ENCODE data around the gene BCAR1.

- TF ChIP-seq MTA2 (IDR thresholded peaks at IDR 0.05; ENCODE audit: low read depth) (no peak), POLR2A (IDR thresholded peaks at IDR 0.05; ENCODE audit: low read depth, low read length) (no peak), BCL11A (IDR thresholded peaks at IDR 0.05; ENCODE audit: low read depth, low read length) (no peak), EP300 (IDR thresholded peaks at IDR 0.05; ENCODE audit: borderline replicate concordance in 1 of 2, control insufficient read depth in 1 of 2, low read depth in 2 of 2, low read length in 2 of 2) (no peak), EZH2 (IDR thresholded peaks at IDR 0.05; ENCODE audit: borderline replicate concordance, control insufficient read depth, low read depth, low read length) (no peak), TCF7 (IDR thresholded peaks at IDR 0.05; ENCODE audit: borderline replicate concordance) (no peak), ZNF217 (IDR thresholded peaks at IDR 0.05) (no peak), JUNB (IDR thresholded peaks at IDR 0.05) (no peak), FOS (IDR thresholded peaks at IDR 0.05; ENCODE audit: borderline replicate concordance, extremely low read depth, insufficient read length) (no peak), PAX8 (IDR thresholded peaks at IDR 0.05) (no peak)
- TF ChIP-seq, protein P1, sequence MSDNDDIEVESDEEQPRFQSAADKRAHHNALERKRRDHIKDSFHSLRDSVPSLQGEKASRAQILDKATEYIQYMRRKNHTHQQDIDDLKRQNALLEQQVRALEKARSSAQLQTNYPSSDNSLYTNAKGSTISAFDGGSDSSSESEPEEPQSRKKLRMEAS (IDR thresholded peaks at IDR 0.05; ENCODE audit: low read depth, low read length): no peak
- TF ChIP-seq, protein P2, sequence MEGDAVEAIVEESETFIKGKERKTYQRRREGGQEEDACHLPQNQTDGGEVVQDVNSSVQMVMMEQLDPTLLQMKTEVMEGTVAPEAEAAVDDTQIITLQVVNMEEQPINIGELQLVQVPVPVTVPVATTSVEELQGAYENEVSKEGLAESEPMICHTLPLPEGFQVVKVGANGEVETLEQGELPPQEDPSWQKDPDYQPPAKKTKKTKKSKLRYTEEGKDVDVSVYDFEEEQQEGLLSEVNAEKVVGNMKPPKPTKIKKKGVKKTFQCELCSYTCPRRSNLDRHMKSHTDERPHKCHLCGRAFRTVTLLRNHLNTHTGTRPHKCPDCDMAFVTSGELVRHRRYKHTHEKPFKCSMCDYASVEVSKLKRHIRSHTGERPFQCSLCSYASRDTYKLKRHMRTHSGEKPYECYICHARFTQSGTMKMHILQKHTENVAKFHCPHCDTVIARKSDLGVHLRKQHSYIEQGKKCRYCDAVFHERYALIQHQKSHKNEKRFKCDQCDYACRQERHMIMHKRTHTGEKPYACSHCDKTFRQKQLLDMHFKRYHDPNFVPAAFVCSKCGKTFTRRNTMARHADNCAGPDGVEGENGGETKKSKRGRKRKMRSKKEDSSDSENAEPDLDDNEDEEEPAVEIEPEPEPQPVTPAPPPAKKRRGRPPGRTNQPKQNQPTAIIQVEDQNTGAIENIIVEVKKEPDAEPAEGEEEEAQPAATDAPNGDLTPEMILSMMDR (IDR thresholded peaks at IDR 0.05 in 2 of 3, conservative IDR thresholded peaks at IDR 0.05 in 1 of 3; ENCODE audit: control insufficient read depth in 2 of 3, extremely low read depth in 1 of 3, insufficient read depth in 1 of 3, low read depth in 3 of 3, low read length in 3 of 3): no peak
- TF ChIP-seq, protein P3, sequence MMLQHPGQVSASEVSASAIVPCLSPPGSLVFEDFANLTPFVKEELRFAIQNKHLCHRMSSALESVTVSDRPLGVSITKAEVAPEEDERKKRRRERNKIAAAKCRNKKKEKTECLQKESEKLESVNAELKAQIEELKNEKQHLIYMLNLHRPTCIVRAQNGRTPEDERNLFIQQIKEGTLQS (IDR thresholded peaks at IDR 0.05; ENCODE audit: borderline replicate concordance, extremely low read depth, low read depth, low read length): no peak
Measured at GRCh38 chr16:75239542-75240122, 11.8 kb downstream of the BCAR1 start.
